Activated T-helper 1 cell treated with anti-CD3 and anti-CD28 coated beads, Interleukin-2, amount 50 U/mL, for 16 hours (primary cell): ENCODE measurements around the gene DNAJA4.
"Not testable (repeated sequence)": the region's sequence is repeated elsewhere in the genome, so short reads cannot be mapped to it uniquely, and the experiment has no call there.

Experiments used
- DNase-seq, 2 donors: peaks; one replicate each; pipeline ENCODE4 v3.0.0-alpha.2; 2020; ENCODE audit warnings: low read depth in 1 of 2, low spot score in 1 of 2

Gene DNAJA4

GRCh38 chr15:78243491-78243941, 20.8 kb upstream of the DNAJA4 start:
- DNase-seq: no peak

- DNase-seq: no peak
Measured at GRCh38 chr15:78244101-78244500, 20.3 kb upstream of the DNAJA4 start.

- DNase-seq: no peak
Measured at GRCh38 chr15:78244893-78245292, 19.5 kb upstream of the DNAJA4 start.

DNA sequence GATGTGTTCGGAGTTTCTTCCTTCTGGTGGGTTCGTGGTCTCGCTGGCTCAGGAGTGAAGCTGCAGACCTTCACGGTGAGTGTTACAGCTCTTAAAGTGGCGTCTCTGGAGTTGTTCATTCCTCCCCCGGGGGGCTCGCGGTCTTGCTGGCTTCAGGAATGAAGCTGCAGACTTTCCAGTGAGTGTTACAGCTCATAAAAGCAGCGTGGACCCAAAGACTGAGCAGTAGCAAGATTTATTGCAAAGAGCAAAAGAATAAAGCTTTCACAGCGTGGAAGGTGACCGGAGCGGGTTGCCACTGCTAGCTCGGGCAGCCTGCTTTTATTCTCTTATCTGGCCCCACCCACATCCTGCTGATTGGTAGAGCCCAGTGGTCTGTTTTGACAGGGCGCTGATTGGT, 19.0 kb upstream of the DNAJA4 start:
- DNase-seq: not testable (repeated sequence)

- not testable (repeated sequence) for DNase-seq
Measured at GRCh38 chr15:78245976-78246620, 18.3 kb upstream of the DNAJA4 start.

DNA sequence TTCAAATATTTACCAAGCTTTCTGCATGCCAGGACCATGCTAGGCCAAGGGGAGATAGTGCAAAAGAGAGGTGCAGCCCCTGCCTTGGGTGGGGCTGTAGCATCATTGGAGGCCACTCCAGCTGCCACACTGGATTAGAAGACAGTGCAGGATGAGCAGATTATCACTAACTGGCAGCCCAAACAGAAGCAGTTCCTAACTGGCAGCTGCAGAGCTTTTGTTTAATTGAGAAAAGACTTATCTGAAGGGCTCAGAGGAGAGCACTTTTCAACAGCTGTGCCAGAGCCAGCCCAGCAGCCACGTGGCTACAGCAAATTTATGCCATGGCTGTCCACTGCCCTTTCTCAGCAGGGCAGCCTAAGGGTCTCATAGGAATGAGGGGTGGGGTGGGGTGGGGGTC, 16.5 kb upstream of the DNAJA4 start:
- no peak for DNase-seq

GRCh38 chr15:78249131-78249530, 15.2 kb upstream of the DNAJA4 start:
- no peak for DNase-seq

DNA sequence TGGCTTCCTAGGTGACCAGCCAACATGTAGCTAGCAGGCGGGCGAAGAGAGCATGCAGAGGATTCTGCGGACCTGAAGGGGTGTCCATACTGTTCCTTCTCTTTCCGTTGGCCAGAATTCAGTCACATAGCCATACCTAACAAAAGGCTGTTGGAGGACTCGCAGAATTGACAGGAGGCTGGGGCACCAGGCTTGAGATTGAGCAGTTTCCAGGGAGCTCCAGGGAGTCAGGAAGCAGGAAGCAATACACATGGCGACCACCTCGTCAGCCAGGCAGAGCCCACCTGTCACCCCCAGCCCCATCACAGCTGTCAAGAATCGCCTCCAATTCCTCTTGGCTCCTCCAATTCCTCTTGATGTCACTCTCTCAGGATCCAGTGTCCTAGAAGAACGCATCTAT, 13.2 kb upstream of the DNAJA4 start:
- DNase-seq: no peak

DNA sequence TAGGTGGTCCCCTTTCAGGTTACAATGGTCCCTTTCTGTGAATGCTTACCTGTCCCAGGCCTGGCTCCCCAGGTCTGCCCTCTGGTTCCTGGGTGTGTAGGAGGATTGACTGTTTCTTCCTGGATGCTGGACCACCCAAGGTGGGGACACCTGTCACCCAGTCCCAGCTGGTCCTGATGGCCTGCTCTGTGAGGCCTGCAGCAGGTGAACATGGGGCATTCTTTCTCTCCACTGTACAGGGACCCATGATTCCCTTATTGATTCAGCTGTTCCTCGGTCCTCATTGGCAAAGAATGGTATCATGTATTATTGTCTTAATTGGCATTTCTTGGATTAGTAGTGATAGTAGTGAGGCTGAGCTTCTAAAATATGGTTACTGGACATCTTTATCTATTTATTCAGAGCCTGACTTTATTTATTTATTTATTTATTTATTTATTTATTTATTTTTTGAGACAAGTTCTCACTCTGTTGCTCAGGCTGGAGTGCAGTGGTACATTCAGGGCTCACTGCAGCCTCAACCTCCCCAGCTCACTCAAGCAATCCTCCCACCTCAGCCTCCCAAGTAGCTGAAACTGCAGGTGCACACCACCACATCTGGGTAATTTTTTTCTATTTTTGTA, 8.8 kb upstream of the DNAJA4 start:
- DNase-seq: no peak

- no peak for DNase-seq
Measured at GRCh38 chr15:78256044-78256437, 8.3 kb upstream of the DNAJA4 start.

DNA sequence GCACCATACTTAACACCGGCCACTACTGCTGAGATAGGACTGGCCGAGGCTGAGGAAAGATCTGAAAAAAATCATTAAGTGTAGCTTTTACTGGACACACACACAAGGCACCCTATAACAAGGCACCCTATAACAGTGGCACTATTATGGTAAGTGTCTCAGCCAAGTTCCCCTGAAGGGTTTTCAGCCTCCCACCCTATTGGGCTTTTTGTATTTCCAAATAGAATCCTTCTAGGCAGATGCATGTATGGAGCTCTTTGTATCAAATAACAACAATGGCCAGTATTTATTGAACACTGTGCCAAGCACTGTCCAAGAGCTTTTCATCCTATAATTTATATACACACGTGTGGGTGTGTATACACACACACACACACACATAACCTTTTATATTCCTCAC, 6.7 kb upstream of the DNAJA4 start:
- no peak for DNase-seq

GRCh38 chr15:78259232-78259631, 5.1 kb upstream of the DNAJA4 start:
- DNase-seq: no peak

- no peak for DNase-seq
Measured at GRCh38 chr15:78260489-78260888, 3.9 kb upstream of the DNAJA4 start.

GRCh38 chr15:78261062-78261461, 3.3 kb upstream of the DNAJA4 start:
- no peak for DNase-seq

DNA sequence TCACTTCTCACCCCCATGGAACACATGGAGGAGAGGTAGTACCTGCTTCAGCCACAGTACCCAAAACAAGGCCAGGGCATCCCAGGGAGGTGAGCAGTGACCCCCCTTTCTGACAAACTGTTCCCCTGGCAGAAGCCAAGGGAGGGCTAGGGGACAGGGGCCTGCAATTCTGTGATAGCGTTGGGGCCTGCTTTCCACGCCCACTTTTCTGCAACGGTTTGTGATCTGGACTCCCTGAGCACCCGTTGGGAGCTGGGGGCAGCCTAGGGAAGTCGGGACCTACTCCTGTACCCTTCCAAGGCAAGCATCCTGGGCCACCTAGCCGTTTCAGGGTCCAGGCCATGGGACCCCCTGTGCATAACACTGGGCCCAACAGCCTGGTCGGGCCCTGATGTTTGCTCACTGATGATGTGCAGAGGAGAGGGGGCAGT, 996 bp upstream of the DNAJA4 start:
- no peak for DNase-seq

GRCh38 chr15:78263907-78264303, 457 bp upstream of the DNAJA4 start:
- no peak for DNase-seq

DNA sequence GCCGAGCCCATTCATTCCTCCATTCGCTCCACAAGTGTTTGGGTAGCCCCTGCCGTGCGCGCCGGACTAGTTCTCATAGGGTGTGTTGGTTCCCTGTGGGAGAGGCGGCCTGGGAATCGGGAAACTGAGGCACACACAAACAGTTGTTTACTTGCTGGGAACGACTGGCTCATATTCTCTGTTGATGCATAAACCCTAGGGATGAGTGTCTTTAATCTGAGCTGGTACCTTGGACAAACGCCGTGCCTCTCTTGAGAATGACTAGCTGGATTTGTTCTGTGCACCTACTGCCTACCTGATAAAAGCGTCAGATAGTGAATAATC, 737 bp downstream of the DNAJA4 start:
- DNase-seq: no peak

- DNase-seq: no peak
Measured at GRCh38 chr15:78265752-78266224, 1.4 kb downstream of the DNAJA4 start.

- DNase-seq: no peak
Measured at GRCh38 chr15:78266229-78266628, 1.9 kb downstream of the DNAJA4 start.

DNA sequence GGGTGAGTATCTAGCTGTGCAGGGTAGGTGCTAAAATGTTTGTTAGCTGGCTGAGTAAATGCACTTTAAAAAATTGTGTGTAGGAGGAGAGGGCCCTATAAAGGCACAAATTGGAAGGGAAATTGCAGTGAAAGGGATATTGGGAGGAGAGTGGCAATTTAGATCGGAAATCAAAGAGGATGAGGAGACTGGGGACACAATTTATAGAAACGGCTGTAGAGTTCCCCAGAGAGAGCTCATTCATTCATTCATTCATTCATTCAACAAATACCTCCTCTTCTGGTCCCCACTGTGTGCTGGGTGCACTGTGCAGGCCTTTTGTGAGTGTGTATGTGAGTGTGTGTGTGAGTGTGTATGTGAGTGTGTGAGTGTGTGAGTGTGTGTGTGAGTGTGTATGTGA, 2.4 kb downstream of the DNAJA4 start:
- no peak for DNase-seq

DNA sequence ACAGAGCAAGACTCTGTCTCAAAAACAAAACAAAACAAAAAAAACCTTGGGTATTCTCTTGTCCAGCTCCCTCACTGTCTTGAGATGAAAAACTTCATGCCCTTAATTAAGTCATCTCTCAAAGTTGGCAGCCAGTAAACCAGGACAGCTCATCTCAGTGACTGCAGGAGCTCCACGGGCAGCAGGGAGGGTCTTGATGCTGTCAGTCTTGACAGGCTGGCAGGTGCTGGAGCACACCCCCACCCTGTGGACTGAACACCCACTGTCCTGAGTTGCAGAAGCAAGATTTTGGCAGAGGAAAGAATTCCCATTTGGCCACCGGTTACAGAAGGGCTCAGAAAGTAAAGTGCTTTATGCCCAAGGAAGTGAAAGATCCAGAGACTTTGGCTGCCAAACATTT, 8.0 kb downstream of the DNAJA4 start:
- no peak for DNase-seq

GRCh38 chr15:78272776-78273175, 8.4 kb downstream of the DNAJA4 start:
- DNase-seq: no peak

GRCh38 chr15:78274994-78275393, 10.6 kb downstream of the DNAJA4 start:
- no peak for DNase-seq
